Measurements from ENCODE around the gene UBE2E3.

- TF ChIP-seq, protein P1, sequence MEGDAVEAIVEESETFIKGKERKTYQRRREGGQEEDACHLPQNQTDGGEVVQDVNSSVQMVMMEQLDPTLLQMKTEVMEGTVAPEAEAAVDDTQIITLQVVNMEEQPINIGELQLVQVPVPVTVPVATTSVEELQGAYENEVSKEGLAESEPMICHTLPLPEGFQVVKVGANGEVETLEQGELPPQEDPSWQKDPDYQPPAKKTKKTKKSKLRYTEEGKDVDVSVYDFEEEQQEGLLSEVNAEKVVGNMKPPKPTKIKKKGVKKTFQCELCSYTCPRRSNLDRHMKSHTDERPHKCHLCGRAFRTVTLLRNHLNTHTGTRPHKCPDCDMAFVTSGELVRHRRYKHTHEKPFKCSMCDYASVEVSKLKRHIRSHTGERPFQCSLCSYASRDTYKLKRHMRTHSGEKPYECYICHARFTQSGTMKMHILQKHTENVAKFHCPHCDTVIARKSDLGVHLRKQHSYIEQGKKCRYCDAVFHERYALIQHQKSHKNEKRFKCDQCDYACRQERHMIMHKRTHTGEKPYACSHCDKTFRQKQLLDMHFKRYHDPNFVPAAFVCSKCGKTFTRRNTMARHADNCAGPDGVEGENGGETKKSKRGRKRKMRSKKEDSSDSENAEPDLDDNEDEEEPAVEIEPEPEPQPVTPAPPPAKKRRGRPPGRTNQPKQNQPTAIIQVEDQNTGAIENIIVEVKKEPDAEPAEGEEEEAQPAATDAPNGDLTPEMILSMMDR (IDR thresholded peaks at IDR 0.05 in 8 of 11, conservative IDR thresholded peaks at IDR 0.05 in 3 of 11), result no peak
- no peak for TF ChIP-seq POLR2AphosphoS5 (IDR thresholded peaks at IDR 0.05)
These were observed 17.6 kb upstream of the UBE2E3 start for GRCh38 chr2:180962727-180963314.

All from spleen (tissue), 7 donors.